BLaER1 (cell line): ENCODE data around the gene RNF157.
A peak's percentile ranks its signal among the peaks of the same experiment; 100 is the strongest.
"Not testable (repeated sequence)": the region's sequence is repeated elsewhere in the genome, so short reads cannot be mapped to it uniquely, and the experiment has no call there.

Experiments
- H3K27ac ChIP-seq: shearing (Covaris generic); formaldehyde crosslinking; 2 replicates; pipeline ENCODE4 v1.8.1; 2022
- H3K27me3 ChIP-seq: shearing (Covaris generic); formaldehyde crosslinking; 2 replicates; pipeline ENCODE4 v1.8.1; 2022
- H3K36me3 ChIP-seq: shearing (Covaris generic); formaldehyde crosslinking; 2 replicates; pipeline ENCODE4 v1.8.1; 2022
- H3K4me1 ChIP-seq: shearing (Covaris generic); formaldehyde crosslinking; 2 replicates; pipeline ENCODE4 v1.8.1; 2022
- H3K4me2 ChIP-seq: shearing (Covaris generic); formaldehyde crosslinking; 2 replicates; pipeline ENCODE4 v1.8.1; 2022
- H3K4me3 ChIP-seq: shearing (Covaris generic); formaldehyde crosslinking; 2 replicates; pipeline ENCODE4 v1.8.1; 2022
- H3K9ac ChIP-seq: shearing (Covaris generic); formaldehyde crosslinking; 2 replicates; pipeline ENCODE4 v1.8.1; 2022
- H3K9me3 ChIP-seq: shearing (Covaris generic); formaldehyde crosslinking; 2 replicates; pipeline ENCODE4 v1.8.1; 2022
- H4K20me1 ChIP-seq: shearing (Covaris generic); formaldehyde crosslinking; 2 replicates; pipeline ENCODE4 v1.8.1; 2022
- Cebpa-rat ChIP-seq: shearing (Covaris generic); IDR thresholded peaks from 2 replicates; pipeline ENCODE4 v1.8.1; 2022

RNF157 gene

DNA sequence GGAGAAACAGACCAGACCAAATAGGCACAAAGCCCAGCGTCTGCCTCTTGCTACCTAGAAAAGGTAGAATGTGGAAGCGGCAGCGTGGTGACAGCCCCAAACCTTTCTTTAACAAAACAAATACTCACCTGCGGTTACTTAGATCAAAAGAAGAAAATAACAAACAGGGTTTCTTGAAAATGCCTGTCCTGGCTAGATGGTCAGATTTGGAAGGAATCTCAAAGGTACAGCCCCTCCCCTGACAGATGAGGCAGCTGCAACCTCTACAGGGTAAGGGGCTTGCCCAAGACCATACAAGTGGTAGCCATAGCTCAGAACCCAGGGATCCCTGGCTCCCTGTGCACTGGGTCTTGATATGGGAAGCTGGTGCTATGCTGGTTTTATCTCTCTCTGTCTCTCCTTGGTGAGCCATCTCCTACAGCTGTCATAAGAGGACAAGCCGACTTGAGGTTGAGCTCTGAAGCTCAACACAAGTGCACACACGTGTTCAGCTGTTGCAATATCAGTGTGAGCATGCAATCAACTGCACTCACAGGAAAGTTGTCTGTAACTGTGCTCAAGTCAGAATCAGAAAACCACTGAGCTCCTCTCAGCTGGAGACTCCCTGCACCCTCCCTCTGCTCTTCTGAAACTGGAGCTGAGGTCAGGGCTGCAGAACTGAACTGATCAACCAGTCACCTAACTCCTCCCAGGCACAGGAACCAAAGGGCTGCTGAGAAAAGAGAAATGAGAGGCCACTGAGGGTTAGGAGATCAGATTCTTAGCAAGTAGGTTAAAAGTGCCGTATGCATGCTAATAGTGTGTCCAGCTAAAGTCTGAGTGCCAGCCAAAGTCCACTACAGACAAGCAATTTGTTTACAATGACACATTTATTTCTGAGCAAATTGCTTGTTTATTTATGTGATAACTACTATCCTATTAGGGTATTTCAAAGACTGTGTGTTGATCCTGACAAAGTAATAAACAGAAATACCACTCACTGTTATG is 6.1 kb upstream of the RNF157 start:
- H3K27me3 ChIP-seq: peaks cover 22% of the 10 kb centered on the region
- no peaks in the 10 kb centered on the region for H3K36me3 ChIP-seq
- no peak overlapping the region for H3K27ac ChIP-seq
- H3K9ac ChIP-seq: no peak overlapping the region
- no peak overlapping the region for H3K4me3 ChIP-seq
- H3K4me1 ChIP-seq: peaks cover 50% of the 10 kb centered on the region
- H3K4me2 ChIP-seq: peak overlapping the region; percentile 50
- H3K9me3 ChIP-seq: no peaks in the 10 kb centered on the region
- TF ChIP-seq Cebpa-rat: peak; percentile 69
- no peaks in the 10 kb centered on the region for H4K20me1 ChIP-seq

DNA sequence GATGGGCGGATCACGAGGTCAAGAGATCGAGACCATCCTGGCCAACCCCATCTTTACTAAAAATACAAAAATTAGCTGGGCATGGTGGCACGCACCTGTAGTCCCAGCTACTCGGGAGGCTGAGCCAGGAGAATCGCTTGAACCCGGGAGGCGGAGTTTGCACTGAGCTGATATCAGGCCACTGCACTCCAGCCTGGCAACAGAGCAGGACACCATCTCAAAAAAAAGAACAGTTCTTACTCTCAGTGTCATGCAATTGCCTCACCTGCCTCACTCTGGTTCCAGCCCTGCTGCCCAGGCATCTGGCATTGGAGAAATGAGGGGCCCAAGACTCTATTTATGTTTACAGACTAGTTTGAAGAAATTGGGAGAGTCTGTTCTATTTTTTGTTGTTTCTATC is 4.4 kb upstream of the RNF157 start:
- peaks cover 39% of the 10 kb centered on the region for H3K27me3 ChIP-seq
- H3K9me3 ChIP-seq, H3K27ac ChIP-seq, H3K36me3 ChIP-seq, H3K9ac ChIP-seq, H3K4me3 ChIP-seq, H4K20me1 ChIP-seq: not testable (repeated sequence)
- peak overlapping the region; percentile 68 for H3K4me2 ChIP-seq
- peaks cover 50% of the 10 kb centered on the region for H3K4me1 ChIP-seq

DNA sequence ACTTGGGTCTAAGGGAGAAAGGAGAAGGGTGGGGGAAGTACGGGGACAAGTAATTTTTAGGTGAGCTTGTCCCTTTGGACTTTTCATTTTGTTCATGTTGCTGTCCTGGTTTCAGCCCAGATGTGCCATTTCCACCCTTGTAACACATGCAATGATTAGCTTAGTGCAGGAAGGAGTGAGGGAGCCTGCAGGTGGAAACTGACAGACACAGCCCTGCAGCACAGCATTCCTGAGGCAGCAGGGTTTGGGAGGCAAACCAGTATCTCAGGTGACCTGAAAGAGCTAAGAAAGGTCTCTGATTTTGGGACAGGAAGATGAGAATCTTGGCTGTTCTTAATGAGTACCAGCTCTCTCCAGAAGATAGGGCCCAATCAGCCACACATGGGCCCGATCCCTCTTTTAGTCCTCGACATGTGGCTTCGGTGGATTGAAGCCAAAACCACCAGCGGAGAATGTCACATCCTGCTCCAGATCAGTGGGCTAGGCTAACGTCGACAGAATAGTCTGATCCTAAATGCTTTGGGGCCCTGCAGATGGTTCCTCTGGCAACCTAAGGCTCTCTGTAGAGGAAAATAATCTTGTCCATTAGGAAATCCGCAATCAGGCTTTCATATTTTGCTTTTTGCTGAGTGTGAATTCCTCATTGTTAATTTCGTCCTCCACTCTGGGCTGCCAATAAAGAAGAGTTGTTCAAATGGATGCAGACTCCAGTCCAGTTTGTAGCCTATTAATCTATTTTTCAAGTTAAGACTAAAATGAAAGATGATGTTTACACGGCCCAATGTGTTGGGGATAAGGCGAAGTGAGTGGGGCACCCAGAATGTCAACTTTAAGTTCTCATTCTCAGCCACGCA is 3.8 kb upstream of the RNF157 start:
- peak overlapping the region; percentile 68 for H3K4me2 ChIP-seq
- no peaks in the 10 kb centered on the region for H3K36me3 ChIP-seq
- peaks cover 5% of the 10 kb centered on the region for H4K20me1 ChIP-seq
- TF ChIP-seq Cebpa-rat: no peak
- H3K27ac ChIP-seq: no peak overlapping the region
- peaks cover 45% of the 10 kb centered on the region for H3K27me3 ChIP-seq
- peaks cover 50% of the 10 kb centered on the region for H3K4me1 ChIP-seq
- H3K4me3 ChIP-seq: no peak overlapping the region
- H3K9ac ChIP-seq: no peak overlapping the region
- no peaks in the 10 kb centered on the region for H3K9me3 ChIP-seq

DNA sequence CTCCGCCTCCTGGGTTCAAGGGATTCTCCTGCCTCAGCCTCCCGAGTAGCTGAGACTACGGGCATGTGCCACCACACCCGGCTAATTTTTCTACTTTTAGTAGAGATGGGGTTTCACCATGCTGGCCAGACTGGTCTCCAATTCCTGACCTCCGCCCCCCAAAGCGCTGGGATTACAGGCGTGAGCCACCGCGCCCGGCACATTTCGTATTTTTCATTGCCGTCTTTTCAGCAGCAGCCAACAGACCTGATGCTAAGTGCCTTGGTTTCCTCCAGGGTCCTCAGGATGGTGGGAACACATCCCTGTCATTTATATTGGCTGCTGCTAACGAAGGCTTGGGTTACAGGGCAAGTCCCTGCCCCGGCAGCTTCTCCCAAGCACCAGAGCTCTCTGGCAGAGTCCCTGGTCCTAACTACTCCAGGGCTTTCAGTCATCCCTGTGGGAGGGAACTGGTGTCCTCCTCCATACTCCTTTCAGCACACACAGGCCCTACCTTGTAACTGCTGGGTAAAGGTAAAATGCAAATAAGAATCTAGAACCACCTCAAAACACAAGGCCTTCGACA is 1.5 kb upstream of the RNF157 start:
- H3K9ac ChIP-seq: no peak overlapping the region
- TF ChIP-seq Cebpa-rat: no peak
- H3K27ac ChIP-seq: no peak overlapping the region
- no peaks in the 10 kb centered on the region for H3K36me3 ChIP-seq
- H3K4me2 ChIP-seq: no peak overlapping the region
- H3K4me1 ChIP-seq: peaks cover 46% of the 10 kb centered on the region
- H3K4me3 ChIP-seq: no peak overlapping the region
- H4K20me1 ChIP-seq: peaks cover 5% of the 10 kb centered on the region
- no peaks in the 10 kb centered on the region for H3K9me3 ChIP-seq
- peaks cover 65% of the 10 kb centered on the region for H3K27me3 ChIP-seq

DNA sequence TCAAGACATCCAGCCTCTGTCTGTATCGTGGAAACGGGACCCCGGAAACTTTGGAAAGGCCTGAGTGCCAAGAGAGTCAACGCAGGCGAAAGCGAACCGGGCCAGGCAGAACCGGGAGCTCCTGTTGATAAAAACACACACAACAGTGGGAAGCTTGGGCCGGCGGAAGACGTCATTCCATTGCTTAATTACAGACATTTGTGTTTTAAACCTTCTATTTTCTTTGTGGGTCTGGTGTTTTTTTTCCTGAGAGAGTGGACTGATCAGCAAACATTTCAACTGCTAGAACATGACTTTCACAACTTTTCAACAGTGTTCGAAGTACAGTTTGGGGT is 878 bp upstream of the RNF157 start:
- peaks cover 5% of the 10 kb centered on the region for H4K20me1 ChIP-seq
- H3K4me2 ChIP-seq: peak overlapping the region; percentile 94
- peaks cover 65% of the 10 kb centered on the region for H3K27me3 ChIP-seq
- H3K4me1 ChIP-seq: peaks cover 40% of the 10 kb centered on the region
- H3K9ac ChIP-seq: peak overlapping the region; percentile 46; the same call in 1 of the 2 replicates
- no peaks in the 10 kb centered on the region for H3K36me3 ChIP-seq
- H3K9me3 ChIP-seq: no peaks in the 10 kb centered on the region
- TF ChIP-seq Cebpa-rat: no peak
- H3K27ac ChIP-seq: no peak overlapping the region
- peak overlapping the region; percentile 66 for H3K4me3 ChIP-seq

DNA sequence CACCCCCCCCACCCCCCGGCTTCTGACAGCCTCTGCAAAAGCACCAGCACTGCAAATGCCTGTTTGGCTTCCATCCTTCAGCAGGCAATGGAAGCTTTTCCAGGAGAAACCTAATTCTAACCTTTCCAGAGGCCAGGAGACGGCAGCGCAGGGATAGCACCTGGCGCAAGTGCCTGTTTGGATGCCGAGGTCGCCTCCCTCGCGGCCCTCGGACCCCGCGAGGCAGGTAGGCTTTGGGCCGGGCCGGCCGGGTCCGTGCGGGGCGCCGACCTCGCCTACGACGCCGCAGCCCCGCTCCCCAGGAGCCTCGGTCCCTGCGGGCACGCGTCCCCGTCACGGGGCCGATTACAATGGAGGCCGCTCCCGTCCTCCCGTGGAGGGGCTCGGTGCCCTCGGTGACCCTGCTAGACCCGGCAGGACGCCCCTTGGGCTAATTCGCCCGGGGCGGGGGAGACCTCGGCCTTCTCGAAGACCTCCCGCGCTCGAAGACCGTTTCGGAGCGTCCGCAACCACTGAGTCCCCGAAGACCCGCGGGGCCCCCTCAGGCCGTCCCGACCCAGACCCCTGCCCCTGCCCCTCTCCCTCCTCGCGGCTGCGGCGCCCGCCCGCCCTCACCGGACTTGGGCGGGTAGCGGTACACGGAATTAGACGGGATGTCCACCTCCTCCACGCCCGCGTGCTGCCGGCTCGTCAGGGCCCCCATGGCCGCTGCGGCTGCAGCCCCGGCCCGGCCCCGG is 587 bp downstream of the RNF157 start:
- H3K4me3 ChIP-seq: peak overlapping the region; percentile 66; the same call in 1 of the 2 replicates
- no peaks in the 10 kb centered on the region for H3K36me3 ChIP-seq
- peak overlapping the region; percentile 94; the same call in 1 of the 2 replicates for H3K4me2 ChIP-seq
- H3K9me3 ChIP-seq: no peaks in the 10 kb centered on the region
- peaks cover 65% of the 10 kb centered on the region for H3K27me3 ChIP-seq
- no peak for TF ChIP-seq Cebpa-rat
- peaks cover 25% of the 10 kb centered on the region for H3K4me1 ChIP-seq
- no peak overlapping the region for H3K27ac ChIP-seq
- H4K20me1 ChIP-seq: peaks cover 5% of the 10 kb centered on the region
- H3K9ac ChIP-seq: no peak overlapping the region

DNA sequence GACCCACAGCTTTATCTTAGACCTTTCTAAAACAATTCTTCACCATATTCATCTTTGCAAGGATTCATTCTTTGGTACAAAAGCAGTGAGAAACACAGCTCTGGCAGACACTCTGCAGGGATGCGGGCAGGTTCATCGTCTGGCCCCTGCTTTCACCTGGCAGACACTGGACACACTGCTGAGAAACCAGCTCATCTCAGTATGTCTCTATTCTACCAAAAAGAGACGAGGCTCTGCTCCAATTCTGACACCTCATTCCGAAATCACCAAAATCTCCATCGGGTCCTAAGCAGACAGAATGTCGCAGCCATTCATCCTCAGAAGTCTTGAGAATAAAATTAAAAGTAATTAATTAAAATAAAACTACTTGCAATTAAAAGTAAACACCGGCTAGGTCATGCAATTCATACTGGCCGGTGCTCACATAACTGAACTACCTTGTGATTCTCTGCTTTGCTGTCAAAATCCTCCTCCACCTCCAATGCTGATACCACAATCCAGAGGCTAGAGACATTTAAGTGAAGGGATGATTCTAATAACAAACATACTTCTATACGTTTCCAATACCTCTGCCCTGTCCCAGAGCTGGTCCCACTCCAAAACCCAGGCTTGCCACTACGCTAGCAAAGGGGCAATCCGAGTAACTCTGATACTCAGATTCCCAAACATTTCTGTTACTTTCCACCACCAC is 1.3 kb downstream of the RNF157 start:
- H3K36me3 ChIP-seq: no peaks in the 10 kb centered on the region
- H3K9me3 ChIP-seq: no peaks in the 10 kb centered on the region
- no peak for TF ChIP-seq Cebpa-rat
- H3K27ac ChIP-seq: no peak overlapping the region
- peaks cover 5% of the 10 kb centered on the region for H4K20me1 ChIP-seq
- no peak overlapping the region for H3K4me3 ChIP-seq
- peaks cover 18% of the 10 kb centered on the region for H3K4me1 ChIP-seq
- H3K9ac ChIP-seq: no peak overlapping the region
- H3K27me3 ChIP-seq: peaks cover 65% of the 10 kb centered on the region
- no peak overlapping the region for H3K4me2 ChIP-seq

DNA sequence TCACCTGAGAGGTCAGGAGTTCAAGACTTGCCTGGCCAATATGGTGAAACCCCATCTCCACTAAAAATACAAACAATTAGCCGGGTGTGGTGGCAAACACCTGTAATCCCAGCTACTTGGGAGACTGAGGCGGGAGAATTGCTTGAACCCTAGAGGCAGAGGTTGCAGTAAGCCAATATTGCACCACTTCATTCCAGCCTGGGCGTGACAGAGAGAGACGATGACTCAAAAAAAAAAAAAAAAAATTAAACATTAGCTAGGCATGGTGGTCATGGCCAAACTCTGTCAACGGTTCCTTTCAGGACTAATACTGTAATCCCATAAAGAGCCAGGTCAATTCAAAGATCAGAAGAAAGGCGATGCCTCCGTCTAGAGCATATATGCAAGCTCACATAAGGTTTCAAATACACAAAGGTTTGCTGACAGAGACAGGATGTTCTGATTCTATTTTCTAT is 2.4 kb downstream of the RNF157 start:
- TF ChIP-seq Cebpa-rat: no peak
- Histone ChIP-seq H3K4me2 (no peak overlapping the region), H3K4me1 (peaks cover 7% of the 10 kb centered on the region), H3K4me3 (no peak overlapping the region), H3K36me3 (no peaks in the 10 kb centered on the region), H3K9me3 (no peaks in the 10 kb centered on the region), H3K9ac (no peak overlapping the region), H4K20me1 (peaks cover 5% of the 10 kb centered on the region), H3K27ac (no peak overlapping the region), H3K27me3 (peaks cover 58% of the 10 kb centered on the region)

DNA sequence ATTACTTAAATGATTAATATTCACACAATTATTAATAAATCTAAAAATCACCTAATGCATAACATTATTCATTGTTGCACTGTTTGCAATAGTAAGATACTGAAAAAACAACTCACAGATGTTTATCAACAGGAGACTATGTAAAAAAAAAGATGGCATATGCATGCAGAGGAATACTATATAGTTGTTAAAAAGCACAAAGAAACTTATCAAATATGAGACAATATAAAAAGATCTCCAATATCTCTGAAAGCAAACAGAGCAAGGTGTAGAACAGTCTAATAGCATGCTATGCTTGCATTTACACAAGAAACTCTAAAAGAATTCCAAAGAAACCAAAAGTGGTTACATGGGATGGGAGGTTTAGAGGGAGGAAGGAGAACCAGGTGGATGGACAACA is 3.7 kb downstream of the RNF157 start:
- Histone ChIP-seq H3K27me3 (peaks cover 46% of the 10 kb centered on the region), H3K4me3 (no peak overlapping the region), H3K4me2 (no peak overlapping the region), H3K4me1 (peaks cover 7% of the 10 kb centered on the region), H3K9me3 (no peaks in the 10 kb centered on the region), H4K20me1 (peaks cover 5% of the 10 kb centered on the region), H3K27ac (no peak overlapping the region), H3K9ac (no peak overlapping the region), H3K36me3 (no peaks in the 10 kb centered on the region)
- TF ChIP-seq Cebpa-rat: no peak
